Activated CD4-positive, alpha-beta T cell treated with anti-CD3 and anti-CD28 coated beads, Interleukin-2, amount 50 U/mL, for 16 hours (primary cell): ENCODE measurements around the gene SENP5.
"Not testable (repeated sequence)": the region's sequence is repeated elsewhere in the genome, so short reads cannot be mapped to it uniquely, and the experiment has no call there.

ENCODE experiments used
- DNase-seq: peaks from one replicate; pipeline ENCODE4 v3.0.0-alpha.2; 2020

Gene SENP5, protein sequence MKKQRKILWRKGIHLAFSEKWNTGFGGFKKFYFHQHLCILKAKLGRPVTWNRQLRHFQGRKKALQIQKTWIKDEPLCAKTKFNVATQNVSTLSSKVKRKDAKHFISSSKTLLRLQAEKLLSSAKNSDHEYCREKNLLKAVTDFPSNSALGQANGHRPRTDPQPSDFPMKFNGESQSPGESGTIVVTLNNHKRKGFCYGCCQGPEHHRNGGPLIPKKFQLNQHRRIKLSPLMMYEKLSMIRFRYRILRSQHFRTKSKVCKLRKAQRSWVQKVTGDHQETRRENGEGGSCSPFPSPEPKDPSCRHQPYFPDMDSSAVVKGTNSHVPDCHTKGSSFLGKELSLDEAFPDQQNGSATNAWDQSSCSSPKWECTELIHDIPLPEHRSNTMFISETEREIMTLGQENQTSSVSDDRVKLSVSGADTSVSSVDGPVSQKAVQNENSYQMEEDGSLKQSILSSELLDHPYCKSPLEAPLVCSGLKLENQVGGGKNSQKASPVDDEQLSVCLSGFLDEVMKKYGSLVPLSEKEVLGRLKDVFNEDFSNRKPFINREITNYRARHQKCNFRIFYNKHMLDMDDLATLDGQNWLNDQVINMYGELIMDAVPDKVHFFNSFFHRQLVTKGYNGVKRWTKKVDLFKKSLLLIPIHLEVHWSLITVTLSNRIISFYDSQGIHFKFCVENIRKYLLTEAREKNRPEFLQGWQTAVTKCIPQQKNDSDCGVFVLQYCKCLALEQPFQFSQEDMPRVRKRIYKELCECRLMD

DNA sequence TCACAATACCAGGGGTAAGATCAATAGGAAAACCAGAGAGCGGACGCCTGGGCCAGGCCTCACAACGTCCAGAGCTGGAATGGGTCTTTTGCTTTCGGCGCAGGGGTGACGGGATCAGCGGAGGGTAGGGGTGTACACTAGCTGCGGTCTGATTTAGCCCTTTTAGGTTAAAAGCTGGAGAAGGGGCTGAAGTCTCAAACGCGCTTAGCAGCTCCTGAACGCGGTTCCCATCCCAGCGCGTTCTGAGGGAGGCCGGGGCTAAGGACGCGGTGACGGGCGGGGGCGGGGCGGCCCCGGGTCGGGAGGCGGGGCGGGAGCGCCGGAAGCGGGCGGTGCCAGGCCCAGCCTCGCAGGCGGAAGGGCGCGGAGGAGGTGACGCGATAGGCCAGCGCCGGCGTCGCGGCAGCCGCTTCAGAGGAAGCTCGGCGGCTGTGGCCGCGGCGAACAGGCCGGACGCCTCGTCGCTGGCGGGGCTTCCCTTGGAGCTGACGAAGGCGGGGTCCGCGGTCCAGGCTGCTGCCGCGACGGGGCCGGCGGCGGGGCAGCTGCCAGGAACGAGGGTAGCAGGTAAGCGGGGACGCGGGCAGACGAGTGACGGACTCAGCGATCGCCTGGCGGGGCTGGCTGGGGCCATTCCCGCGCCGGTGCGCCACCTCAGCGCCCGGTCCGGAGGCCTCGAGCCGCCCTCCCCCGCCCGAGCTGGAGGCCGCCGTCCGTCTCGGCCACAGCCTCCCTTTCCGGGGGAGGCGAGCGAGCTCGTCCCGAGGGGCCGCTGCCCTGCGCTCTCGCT is at the start of gene SENP5:
Gene SENP5 (plus strand): TSS at position 414 of the 790 bp plus-strand sequence. CDS start 17,262 bp downstream, outside the sequence.
- DNase-seq: peak; percentile 92

DNA sequence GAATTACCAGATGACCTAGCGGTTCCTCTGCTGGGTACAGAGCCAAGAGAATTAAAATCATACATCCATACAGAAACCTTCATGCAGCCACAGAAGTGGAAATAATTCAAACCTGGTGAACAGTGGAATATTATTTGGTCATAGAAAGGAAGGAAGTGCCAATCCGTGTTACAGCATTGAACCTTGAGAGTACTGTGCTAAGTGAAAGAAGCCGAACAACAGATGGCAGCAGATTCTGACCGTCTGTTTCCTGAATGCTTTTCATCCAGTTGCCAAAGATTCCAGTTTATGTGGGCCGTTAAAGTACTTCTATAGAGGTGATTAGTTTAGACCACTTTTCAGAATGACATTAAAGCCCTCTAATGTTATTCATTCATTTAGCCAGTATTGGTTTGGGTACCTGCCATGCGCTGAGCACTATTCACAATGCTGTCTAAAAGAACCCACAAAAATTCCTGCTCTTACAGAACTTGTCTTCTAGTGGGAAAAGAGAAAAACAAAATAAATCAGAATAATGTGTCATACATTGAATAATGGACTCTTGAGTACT is 45.8 kb upstream of the SENP5 start:
- no peak for DNase-seq

DNA sequence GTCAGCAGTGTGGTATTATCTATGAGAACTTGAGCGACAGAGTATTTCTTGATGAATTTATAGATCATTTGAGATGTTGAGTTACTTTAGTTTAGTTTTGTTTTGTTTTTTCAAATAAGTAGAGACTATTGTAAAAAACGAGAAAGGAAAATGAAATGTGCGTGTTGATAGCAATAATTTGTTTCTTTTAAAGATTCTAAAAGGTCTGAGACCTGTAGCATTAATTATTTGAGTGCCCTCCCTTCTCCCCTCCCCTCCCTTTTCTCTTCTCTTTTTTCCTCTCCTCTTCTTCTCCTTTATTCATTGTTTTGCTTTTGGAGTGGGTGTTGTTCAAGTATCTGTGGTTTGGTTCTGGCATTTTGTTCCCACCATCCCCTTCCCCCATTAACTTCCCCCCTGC is 38.1 kb upstream of the SENP5 start:
- DNase-seq: not testable (repeated sequence)

DNA sequence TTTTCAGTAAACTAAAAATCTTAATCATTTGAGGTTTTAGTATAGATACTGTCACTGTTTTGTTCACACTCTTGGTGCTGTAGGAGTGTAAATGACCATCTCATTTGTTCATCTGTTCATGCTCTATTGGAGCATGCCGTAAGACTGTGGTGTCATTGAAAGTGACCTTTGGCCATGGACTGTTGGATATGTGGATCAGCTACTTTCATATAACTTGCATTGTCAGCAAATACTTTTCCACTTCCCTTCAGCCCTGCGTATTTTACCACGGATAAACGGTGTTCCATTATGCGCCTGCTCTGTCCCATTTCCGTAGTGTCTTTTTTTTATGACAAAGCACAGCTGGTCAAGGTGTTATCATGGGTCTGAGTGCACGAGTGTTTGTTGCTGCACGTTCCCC is 32.6 kb upstream of the SENP5 start:
- no peak for DNase-seq

DNA sequence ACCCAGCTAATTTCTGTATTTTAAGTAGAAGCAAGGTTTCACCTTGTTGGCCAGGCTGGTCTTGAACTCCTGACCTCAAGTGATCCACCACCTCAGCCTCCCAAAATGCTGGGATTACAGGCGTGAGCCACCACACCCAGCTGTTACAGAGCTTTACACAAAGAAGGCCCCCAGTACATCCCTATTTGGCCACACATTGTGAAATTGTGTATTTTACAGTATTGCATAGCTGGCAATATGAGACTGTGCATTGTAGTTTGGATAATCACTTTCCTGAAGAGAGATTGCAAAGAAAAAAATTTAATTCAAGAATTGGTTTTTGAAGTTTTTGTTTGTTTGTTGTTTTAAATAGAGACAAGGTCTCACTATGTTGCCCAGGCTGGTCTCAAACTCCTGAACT is 31.1 kb upstream of the SENP5 start:
- not testable (repeated sequence) for DNase-seq

DNA sequence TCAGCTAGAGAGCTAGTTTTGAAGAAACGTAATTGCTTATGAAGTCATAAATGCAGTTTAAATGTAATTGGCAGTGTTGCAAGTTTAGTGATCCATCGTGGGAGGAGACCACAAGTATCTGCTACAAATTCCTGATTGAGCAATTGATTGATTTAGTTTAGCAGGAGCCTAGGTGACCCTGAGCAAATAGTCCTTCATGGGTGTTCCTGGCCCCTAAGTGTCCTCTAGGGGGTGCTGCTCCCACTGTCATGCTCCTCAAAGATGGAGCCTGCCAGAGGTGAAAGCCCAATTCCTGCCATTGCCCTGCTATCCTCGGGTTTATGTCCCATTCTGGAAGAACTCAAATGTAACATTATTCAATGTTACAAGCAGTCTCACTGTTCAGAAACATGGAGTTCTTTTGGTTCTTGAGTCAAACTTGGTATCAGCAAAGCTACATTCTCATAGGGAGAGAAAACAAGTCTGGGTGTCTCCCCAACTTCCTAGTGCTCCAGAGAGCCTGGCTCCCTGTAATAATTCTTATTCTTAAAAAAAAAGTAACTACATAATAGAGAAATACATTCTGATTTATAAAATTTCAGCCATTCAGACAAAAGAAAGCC is 29.8 kb upstream of the SENP5 start:
- DNase-seq: peak; percentile 80

DNA sequence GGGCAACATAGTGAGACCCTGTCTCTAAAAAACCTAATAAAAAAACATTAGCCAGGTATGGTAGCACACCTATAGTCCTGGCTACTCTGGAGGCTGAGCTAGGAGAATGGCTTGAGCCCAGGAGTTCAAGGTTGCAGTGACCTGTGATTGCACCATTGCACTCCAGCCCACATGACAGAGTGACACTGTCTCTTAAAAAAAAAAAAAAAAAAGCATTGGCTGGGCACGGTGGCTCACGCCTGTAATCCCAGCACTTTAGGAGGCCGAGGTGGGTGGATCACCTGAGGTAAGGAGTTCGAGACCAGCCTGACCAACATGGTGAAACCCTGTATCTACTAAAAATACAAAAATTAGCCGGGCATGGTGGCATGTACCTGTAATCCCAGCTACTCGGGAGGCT is 28.4 kb upstream of the SENP5 start:
- DNase-seq: not testable (repeated sequence)

DNA sequence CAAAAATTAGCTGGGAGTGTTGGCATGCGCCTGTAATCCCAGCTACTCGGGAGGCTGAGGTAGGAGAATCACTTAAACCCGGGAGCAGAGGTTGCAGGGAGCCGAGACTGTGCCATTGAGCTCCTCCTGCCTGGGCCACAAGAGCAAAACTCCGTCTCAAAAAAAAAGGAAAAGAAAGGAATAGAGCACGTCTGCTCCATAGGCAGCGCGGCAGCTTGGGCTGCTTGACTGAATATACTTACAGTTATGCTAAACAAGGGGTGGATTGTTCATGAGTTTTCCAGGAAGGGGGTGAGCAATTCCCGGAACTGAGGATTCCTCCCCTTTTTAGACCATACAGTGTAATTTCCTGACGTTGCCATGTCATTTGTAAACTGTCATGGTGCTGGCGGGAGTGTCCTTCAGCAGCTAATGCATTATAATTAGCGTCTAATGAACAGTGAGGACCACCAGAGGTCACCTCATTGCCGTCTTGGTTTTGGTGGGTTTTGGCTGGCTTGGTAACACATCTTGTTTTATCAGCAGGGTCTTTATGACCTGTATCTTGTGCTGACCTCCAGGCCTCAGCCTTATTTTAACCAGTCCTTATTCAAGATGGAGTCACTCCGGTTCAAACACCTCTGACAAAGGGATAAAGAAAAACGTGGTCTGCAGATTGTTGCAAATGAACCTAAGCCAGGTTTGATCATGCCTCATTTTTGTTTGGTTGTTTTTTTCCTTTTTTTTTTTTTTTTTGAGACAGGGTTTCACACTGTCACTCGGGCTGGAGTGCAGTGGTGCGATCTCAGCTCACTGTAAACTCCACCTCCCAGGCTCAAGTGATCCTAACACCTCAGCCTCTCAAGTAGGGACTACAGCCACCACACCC is 24.9 kb upstream of the SENP5 start:
- peak; percentile 25 for DNase-seq

DNA sequence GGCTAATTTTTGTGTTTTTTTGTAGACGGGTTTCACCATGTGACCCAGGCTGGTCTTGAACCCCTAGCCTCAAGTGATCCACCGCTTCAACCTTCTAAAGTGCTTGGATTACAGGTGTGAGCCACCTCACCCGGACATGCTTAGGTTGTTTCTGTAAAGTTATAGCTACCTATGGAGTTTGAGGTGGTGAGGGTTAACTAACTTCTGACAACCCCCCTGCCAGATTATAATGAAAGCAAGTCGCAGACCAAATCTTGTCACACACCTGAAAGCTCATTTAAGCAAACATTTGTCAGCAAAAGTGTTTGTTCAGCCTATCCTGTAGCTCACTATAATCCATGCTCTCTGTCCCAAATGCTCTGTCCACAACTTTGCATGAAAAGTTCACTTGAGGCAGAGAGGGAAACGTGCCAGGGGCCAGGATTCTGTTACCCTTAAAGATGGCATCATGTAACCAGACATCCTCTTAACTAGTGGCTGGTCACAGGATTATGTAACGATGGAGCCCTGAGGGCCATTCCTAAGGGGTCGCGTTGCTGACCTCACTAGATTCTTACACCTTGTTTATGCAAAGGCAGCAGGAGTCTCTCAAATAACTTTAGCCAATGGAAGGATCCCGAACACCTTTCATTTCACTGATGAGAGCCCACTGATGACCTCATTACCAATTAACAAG is 24.1 kb upstream of the SENP5 start:
- no peak for DNase-seq

DNA sequence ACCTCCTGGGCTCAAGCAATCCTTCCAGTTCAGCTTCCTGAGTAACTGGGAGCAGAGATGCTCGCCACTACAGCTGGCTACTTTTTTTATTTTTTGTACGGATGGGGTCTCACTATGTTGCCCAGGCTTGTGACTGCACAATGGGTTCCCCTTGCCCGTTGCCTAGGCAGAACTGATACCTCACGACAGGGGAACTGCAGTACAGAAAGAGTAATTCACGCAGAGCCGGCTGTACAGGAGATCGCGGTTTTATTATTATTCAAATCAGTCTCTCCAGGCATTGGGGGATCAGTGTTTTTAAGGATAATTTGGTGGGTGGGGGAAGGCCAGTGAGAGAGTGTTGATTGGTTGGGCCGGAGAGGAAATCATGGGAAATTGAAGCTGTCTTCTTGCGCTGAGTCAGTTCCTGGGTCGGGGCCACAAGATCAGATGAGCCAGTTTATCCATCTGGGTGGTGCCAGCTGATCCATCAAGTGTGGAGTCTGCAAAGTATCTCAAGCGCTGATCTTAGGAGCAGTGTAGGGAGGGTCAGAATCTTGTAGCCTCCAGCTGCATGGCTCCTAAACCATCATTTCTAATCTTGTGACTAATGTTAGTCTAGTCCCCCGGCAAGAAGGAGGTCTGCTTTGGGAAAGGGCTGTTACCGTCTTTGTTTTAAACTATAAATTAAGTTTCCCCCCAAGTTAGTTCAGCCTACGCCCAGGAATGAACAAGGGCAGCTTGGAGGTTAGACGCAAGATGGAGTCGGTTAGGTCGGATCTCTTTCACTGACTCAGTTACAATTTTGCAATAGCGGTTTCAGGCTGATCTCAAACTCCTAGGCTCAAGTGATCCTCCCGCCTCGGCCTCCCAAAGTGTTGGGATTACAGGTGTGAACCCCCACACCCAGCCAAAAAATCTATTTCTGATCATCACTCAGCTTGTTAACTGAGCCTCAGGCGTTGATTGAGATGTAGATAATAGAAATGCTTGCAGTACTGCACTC is 23.2 kb upstream of the SENP5 start:
- not testable (repeated sequence) for DNase-seq

DNA sequence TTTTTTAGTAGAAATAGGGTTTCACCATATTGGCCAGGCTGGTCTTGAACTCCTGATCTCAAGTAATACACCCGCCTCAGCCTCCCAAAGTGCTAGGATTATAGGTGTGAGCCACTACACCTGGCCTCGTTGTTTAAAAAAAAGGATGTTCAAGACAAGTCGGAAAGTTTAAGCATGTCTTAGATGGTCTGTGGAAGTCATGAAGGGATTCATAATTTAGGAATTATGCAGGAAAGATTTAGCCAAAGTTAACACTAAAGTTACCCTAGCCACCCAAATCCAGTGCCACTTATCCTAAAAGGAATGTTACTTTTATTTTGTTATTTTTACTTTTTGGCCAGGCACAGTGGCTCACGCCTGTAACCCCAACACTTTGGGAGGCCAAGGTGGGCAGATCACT is 19.3 kb upstream of the SENP5 start:
- not testable (repeated sequence) for DNase-seq

DNA sequence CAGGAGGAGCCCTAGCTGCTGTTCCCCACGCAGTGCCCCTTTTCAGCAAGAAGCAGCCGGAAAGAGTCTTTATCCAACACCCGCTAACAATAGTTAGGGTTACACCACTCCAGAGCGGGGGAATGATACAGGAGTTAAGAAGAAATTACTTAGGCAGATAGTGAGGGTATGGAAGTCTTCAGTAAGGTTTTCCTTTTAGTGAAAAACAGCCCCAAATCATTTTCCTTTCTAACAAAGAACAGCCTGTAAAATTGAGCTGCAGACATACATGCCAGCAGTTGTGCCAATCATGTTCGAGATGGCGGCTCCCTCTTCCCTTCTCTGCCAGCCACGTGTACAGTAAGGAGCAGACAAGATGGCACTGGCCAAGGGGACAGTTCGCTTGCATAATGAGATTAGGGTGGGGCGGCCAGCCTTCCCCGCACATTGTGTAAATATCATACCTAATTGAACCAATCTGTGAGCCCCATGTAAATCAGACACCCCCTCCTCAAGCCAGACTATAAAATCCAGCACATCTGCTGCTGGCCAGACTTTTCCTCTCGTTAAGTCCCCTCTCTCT is 18.5 kb upstream of the SENP5 start:
- DNase-seq: no peak

DNA sequence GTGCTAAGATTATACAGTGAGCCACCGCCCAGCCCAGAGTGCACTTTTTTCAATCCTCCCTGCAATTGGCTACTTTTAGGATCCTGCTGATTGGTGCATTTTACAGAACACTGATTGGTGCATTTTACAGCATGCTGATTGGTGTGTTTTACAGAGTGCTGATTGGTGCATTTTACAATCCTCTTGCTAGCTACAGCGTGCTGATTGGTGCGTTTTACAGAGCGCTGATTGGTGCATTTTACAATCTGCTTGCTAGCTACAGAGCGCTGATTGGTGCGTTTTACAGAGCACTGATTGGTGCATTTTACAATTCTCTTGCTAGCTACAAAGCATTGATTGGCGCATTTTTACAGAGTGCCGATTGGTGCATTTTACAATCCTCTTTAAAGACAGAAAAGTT is 4.7 kb upstream of the SENP5 start:
- DNase-seq: not testable (repeated sequence)

DNA sequence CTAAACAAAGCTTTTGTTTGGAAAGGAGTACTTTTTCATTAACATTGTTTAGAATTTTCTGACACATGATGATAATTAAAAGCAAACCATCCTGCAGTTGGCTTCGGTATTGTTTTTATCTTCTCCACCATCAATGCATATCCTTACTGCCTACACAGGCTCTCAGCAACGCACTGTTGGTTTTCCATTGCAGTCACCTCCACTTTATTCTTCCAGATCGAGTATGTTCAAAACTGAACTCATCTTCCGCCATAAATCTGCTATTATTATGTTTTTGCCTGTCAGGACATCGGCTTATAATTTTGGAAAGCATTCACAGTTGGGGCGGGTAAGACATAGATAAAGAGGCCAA is 589 bp upstream of the SENP5 start:
- no peak for DNase-seq

DNA sequence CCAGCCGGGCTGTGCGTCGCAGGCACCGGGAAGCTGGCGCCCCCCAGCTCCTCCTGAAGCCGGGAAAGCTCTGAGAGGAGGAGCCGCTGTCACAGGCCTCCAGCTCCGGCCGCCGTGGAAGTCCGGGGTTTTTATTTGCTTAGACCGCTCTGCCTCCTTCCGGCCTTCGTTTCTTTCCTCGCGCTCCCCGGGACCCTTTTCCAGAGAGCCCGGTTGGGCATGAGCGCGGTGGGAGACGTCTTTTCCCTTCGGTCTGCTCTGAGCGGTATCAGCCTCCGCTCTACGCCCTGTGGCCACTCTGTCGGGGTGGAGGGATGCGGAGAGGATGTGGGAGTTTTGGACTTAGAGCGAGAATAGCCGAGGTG is 559 bp downstream of the SENP5 start:
- peak; percentile 8 for DNase-seq

DNA sequence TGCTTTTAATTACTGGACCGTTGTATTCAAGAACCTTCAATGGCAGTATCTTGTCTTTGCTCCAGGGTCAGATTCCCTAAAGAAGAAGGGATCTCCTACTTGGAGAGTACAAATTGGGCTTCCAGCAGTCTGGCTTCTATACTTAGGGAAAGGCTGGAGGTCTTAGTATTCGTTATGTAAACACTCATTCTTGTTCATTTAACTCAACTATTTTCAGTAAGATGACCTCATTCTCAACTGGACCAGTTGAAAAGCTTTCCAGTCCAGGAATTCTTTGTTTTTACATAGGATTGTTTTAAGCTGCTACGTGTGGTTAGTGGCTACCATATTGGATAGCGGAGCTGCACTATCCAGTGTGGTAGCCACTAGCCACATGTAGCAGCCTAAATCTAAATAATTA is 4.6 kb downstream of the SENP5 start:
- DNase-seq: no peak

DNA sequence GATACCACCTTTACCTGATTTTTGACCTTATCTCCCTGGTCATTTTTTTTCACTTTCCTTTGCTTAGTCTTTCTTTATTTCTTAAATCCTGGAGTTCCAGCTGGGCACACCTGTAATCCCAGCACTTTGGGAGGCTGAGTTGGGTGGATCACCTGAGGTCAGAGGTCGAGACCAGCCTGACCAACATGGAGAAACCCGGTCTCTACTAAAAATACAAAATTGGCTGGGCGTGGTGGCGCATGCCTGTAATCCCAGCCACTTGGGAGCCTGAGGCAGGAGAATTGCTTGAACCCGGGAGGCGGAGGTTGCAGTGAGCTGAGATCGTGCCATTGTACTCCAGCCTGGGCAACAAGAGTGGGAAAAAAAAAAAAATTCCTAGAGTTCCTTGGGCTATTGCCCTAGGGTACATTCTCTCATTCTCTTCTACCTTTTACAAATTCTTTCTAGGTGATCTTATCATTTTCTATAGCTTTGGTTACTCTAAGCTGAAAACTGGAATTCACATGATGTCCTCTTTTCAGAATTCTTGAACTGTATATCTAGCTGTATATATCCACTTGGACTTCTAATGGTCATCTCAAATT is 6.9 kb downstream of the SENP5 start:
- not testable (repeated sequence) for DNase-seq

DNA sequence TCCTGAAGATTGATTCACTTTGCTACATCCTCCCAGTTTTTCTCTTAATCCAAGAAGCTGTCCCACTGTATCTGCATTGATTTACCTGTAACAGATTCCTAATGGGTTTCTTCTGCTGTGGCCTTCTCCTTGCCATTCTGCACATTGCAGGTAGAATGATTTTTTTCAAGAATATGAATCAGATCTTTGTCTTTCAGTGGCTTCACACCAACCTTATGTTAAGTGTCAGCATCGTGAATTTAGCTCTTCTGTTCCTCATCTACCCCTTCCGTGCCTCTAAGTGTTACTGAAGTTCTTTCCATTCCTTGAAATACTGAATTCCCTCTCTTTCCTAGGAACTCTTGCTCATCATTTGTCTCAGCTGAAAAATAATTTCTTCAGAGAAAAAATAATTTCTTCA is 7.5 kb downstream of the SENP5 start:
- peak; percentile 5 for DNase-seq

DNA sequence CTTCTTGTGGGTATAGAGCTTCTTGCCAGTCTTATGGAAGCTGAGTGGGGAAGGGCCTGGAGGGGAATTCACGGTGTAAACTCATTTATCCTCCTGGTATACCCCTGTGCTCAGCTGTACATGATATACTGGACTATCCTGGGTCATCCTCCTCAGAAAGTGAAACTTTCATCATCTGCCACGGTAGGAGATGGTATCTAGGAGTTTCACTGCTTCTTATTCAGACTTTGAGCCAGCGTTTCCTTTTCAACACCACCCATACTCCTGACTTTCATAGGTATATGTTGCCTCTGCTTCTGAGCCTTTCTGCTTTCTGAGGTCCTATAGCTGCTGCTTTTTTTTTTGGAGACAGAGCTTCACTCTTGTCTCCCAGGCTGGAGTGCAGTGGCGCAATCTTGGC is 15.6 kb downstream of the SENP5 start:
- peak; percentile 69 for DNase-seq
